HUES48 (cell line): ENCODE results near the gene SYDE2.

Experiments used
- H3K27ac ChIP-seq: one replicate; pipeline ENCODE4 v1.7.0; 2013; ENCODE audit warnings: low read depth, low read length, inconsistent platforms
- H3K27me3 ChIP-seq: 2 replicates; pipeline ENCODE4 v1.6.1; 2013; ENCODE audit warnings: mild to moderate bottlenecking, low read length; ENCODE audit not compliant: control insufficient read depth, insufficient read depth
- H3K36me3 ChIP-seq: 2 replicates; pipeline ENCODE4 v1.6.1; 2013; ENCODE audit warnings: low read length; ENCODE audit not compliant: control insufficient read depth, insufficient read depth
- H3K4me1 ChIP-seq: 2 replicates; pipeline ENCODE4 v1.6.1; 2013; ENCODE audit warnings: mild to moderate bottlenecking, low read length; ENCODE audit not compliant: control insufficient read depth, insufficient read depth
- H3K4me3 ChIP-seq: 2 replicates; pipeline ENCODE4 v1.5.1; 2013; ENCODE audit warnings: mild to moderate bottlenecking, low read depth, low read length
- H3K9ac ChIP-seq: 2 replicates; pipeline ENCODE4 v1.6.1; 2013; ENCODE audit warnings: mild to moderate bottlenecking, low read depth, low read length, moderate library complexity
- H3K9me3 ChIP-seq: 2 replicates; pipeline ENCODE4 v1.6.1; 2013; ENCODE audit warnings: low read length; ENCODE audit not compliant: control insufficient read depth, insufficient read depth

Gene SYDE2

DNA sequence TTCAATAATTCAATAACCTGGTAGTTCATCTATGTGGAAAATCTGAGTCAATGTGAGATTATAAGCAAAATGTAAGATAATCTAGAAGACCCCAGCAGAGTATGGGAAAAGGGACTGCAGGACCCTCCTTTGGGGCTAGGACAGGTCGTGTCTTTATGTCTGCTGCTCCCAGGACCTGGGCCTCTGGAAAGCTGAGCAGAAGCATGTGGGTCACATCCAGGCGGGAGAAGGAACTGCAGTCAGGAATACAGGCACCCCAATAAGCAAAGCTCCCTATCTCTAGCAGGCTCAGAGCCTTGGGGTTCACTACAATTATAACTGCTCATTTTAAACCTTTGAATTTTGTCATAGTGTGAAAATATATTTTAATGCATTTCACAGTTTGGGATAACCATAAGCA is 78.6 kb downstream of the SYDE2 start:
- Histone ChIP-seq H3K4me1 (peaks cover 7% of the 10 kb centered on the region; the same call in 1 of the 2 replicates), H3K9me3 (no peaks in the 10 kb centered on the region), H3K9ac (no peak overlapping the region), H3K27ac (no peak overlapping the region), H3K27me3 (no peaks in the 10 kb centered on the region), H3K4me3 (no peak overlapping the region), H3K36me3 (no peaks in the 10 kb centered on the region)

DNA sequence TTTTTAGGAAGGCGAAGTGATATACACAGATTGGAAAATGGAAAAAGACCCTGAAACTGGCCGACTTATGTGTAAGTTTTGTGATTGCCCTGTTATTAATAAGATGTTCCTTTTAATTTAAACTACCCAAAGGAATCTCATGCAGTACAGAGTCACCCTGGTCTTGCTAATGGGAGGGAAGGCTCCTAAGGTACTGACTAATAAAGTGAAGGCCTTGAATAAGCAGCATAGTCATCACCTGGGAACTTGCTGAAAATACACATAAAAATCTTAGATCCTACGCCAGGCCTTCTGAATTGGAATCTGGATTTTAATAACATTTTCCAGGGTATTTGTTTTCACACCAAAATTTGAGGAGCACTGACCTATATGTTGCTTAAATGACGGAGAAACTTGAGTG is 79.1 kb downstream of the SYDE2 start:
- peaks cover 7% of the 10 kb centered on the region; the same call in 1 of the 2 replicates for H3K4me1 ChIP-seq
- no peaks in the 10 kb centered on the region for H3K27me3 ChIP-seq
- H3K36me3 ChIP-seq: no peaks in the 10 kb centered on the region
- no peak overlapping the region for H3K27ac ChIP-seq
- H3K9ac ChIP-seq: no peak overlapping the region
- no peaks in the 10 kb centered on the region for H3K9me3 ChIP-seq
- no peak overlapping the region for H3K4me3 ChIP-seq

DNA sequence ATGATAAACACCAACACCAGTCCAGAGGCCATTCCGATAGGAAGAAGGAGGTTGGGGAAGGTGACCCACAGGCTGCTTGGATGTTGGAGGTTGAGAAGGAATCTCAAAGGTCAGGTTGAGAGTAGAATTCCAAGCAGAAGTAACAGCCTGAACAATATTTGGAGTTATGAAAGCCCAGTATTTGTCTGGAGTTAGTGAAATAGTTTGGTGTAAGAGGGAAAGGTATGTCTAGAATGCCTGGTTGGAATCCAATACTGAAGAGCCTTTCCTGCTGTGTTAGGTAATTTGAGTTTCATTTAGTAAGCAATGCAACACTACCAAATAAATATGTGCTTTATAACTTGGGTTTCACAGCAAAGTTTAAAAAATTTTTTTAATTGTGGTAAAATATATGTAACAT is 82.1 kb downstream of the SYDE2 start:
- H3K9ac ChIP-seq: no peak overlapping the region
- H3K4me1 ChIP-seq: no peaks in the 10 kb centered on the region
- H3K4me3 ChIP-seq: no peak overlapping the region
- H3K27me3 ChIP-seq: no peaks in the 10 kb centered on the region
- no peaks in the 10 kb centered on the region for H3K36me3 ChIP-seq
- no peak overlapping the region for H3K27ac ChIP-seq
- H3K9me3 ChIP-seq: no peaks in the 10 kb centered on the region

DNA sequence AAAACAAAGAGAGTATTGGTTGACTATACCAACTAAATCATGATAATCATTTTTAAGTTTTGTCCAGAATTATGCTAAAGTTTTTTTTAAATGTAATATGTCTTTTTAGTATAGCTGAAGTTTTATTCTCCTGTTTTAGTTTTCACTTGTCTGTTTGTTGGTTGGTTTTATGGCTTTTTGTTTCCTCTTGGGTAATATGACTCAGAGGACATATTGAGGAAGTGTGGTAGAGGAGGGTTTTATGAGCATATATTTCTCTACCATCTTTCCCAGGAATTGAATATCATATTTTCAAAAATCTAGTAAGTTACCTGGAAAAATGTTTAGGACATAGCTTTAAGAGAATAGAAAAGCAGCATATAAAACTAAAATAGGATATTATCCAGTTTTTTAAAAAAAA is 84.0 kb downstream of the SYDE2 start:
- no peaks in the 10 kb centered on the region for H3K36me3 ChIP-seq
- H3K27ac ChIP-seq: no peak overlapping the region
- no peaks in the 10 kb centered on the region for H3K27me3 ChIP-seq
- no peak overlapping the region for H3K9ac ChIP-seq
- H3K4me3 ChIP-seq: no peak overlapping the region
- no peaks in the 10 kb centered on the region for H3K9me3 ChIP-seq
- H3K4me1 ChIP-seq: no peaks in the 10 kb centered on the region

DNA sequence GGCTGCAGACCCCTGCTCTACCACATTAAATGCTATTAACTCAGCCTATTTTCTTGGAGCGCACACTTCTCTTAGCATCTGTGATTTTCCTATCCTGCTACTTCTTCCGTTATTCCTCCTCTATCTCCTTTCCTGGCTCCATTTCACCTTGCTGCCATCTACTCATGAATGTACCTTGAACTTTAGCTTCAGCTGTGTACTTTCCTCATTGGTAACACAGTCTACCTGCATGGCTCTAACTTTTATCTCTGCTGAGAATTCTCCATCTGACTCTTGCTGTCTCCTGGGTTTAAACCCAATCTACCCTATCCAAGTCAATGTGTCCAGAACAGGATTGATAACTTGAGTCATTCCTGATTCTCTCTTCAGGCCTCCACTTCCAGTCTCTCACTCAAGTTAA is 84.9 kb downstream of the SYDE2 start:
- no peak overlapping the region for H3K9ac ChIP-seq
- H3K4me1 ChIP-seq: no peaks in the 10 kb centered on the region
- no peak overlapping the region for H3K4me3 ChIP-seq
- H3K27ac ChIP-seq: no peak overlapping the region
- H3K9me3 ChIP-seq: no peaks in the 10 kb centered on the region
- no peaks in the 10 kb centered on the region for H3K27me3 ChIP-seq
- H3K36me3 ChIP-seq: no peaks in the 10 kb centered on the region

DNA sequence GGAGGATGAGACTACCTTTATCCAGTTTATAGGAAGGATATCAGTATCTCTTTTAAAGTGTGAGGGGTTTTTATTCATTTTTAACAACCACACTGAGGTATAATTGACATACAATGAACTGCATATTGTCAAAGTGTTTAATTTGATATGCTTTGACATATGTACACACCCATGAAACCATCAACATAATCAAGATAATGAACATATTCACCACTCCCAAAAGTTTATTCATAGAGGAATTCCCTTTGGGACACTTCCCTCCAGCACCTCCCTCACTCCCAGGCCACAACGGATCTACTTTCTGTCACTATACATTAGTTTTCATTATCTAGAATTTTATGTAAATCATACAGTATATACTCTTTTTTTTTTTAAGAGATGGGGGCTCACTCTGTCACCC is 89.1 kb downstream of the SYDE2 start:
- Histone ChIP-seq H3K4me1 (no peaks in the 10 kb centered on the region), H3K27me3 (no peaks in the 10 kb centered on the region), H3K9me3 (no peaks in the 10 kb centered on the region), H3K9ac (no peak overlapping the region), H3K36me3 (no peaks in the 10 kb centered on the region), H3K27ac (no peak overlapping the region), H3K4me3 (no peak overlapping the region)

DNA sequence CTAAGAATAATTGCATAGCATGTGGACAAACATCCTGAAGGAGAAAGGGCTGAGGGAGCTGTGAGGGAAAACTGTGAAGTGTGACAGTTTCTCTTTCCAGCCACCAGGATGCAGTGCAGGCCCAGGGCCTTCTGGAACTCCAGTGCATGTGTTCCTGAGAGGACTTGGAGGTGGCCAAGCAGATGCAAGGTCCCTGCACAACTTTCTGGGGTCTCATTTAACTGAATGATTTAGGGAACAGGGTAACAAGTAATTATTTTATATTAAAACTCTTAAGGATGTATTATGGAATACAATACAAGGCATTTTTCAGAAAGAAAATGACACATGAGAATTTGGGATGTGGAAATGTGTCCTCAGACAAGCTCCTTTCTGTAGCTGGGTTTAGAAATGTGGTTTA is 91.3 kb downstream of the SYDE2 start:
- no peaks in the 10 kb centered on the region for H3K36me3 ChIP-seq
- no peak overlapping the region for H3K4me3 ChIP-seq
- no peaks in the 10 kb centered on the region for H3K9me3 ChIP-seq
- H3K27ac ChIP-seq: no peak overlapping the region
- H3K9ac ChIP-seq: no peak overlapping the region
- no peaks in the 10 kb centered on the region for H3K27me3 ChIP-seq
- no peaks in the 10 kb centered on the region for H3K4me1 ChIP-seq
